Measurements from ENCODE around the gene SEMG1. TPM values are rescaled to one million over a fixed set of nuclear protein-coding genes. Genes with fewer than 3 reads are reported as not detected.

SEMG1 gene
- total RNA-seq, 4 donors from 2014 or later = not detected

GRCh38 chr20:45226287-45226686, 19.5 kb downstream of the SEMG1 start:
- Histone ChIP-seq H3K9me3 (no peaks in the 10 kb centered on the region), H3K36me3 (no peaks in the 10 kb centered on the region), H3K27ac (replicated peaks in 1 of 4) (no peak overlapping the region), H3K27me3 (peaks cover 0 to 42% (median 0%) of the 10 kb centered on the region in 4 donors), H3K4me1 (no peaks in the 10 kb centered on the region), H3K4me3 (no peak overlapping the region)
- no peak for DNase-seq (ENCODE audit: extremely low spot score)
- 83% methylated on average over 1 of the region's 1 CpG for WGBS
- intact Hi-C loops (cut with DNase I) = no loop called here
- no peak for TF ChIP-seq EP300 (IDR thresholded peaks at IDR 0.05)

DNA sequence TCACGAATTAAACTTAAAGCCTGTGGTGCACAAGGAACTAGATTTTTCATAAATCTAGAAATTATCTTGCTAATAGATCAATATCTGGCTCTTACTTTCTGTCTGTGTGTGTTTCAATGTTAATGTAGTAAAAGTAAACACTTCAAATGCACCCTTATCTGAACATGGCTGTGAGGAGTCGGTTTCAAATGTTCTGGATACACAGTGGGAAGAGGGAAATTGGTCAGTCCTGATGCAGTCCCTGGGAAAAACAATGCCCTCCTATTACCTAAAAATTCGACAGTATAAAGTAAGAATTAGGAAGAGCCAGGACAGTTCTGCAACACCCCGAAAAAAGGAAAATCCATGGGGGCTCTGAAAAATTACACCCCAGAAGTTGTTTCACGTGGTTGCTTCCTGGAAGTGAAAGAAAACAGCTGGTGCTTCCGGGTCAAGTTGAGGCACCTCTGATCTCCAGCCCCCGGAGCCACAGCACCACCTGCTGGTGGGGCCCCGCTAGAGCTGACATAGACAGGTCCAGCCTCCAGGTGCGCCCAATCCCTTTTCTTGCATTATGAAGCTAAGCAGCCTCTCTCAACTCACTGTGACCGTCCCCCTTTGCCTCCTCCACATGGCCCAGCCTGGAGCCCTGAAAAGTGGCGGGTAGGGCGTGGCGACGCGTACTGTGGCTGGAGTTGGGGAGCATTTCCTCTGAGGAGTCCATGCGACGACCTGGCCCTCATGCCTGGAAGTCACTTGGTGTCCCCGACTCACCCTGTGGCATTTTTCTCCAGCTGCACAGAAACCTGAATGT, 22.6 kb downstream of the SEMG1 start:
- Histone ChIP-seq H3K27ac (replicated peaks in 1 of 4) (no peak overlapping the region), H3K9me3 (peaks cover 0 to 8% (median 4%) of the 10 kb centered on the region in 4 donors), H3K27me3 (peaks cover 0 to 28% (median 0%) of the 10 kb centered on the region in 4 donors), H3K4me1 (no peaks in the 10 kb centered on the region), H3K4me3 (no peak overlapping the region), H3K36me3 (no peaks in the 10 kb centered on the region)
- WGBS = 74% methylated on average over 16 of the region's 18 CpGs
- TF ChIP-seq, protein P1, sequence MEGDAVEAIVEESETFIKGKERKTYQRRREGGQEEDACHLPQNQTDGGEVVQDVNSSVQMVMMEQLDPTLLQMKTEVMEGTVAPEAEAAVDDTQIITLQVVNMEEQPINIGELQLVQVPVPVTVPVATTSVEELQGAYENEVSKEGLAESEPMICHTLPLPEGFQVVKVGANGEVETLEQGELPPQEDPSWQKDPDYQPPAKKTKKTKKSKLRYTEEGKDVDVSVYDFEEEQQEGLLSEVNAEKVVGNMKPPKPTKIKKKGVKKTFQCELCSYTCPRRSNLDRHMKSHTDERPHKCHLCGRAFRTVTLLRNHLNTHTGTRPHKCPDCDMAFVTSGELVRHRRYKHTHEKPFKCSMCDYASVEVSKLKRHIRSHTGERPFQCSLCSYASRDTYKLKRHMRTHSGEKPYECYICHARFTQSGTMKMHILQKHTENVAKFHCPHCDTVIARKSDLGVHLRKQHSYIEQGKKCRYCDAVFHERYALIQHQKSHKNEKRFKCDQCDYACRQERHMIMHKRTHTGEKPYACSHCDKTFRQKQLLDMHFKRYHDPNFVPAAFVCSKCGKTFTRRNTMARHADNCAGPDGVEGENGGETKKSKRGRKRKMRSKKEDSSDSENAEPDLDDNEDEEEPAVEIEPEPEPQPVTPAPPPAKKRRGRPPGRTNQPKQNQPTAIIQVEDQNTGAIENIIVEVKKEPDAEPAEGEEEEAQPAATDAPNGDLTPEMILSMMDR (IDR thresholded peaks at IDR 0.05) = peak in 1 of 3 experiments; percentile 10
- TF ChIP-seq POLR2A (IDR thresholded peaks at IDR 0.05; ENCODE audit: low read depth) (no peak), POLR2AphosphoS5 (IDR thresholded peaks at IDR 0.05) (no peak), EP300 (IDR thresholded peaks at IDR 0.05) (no peak)
- no peak for DNase-seq (ENCODE audit: extremely low spot score)
- intact Hi-C loops (cut with DNase I) = no loop called here

GRCh38 chr20:45230631-45231030, 23.8 kb downstream of the SEMG1 start:
- TF ChIP-seq POLR2AphosphoS5 (IDR thresholded peaks at IDR 0.05) = no peak
- TF ChIP-seq EP300 (IDR thresholded peaks at IDR 0.05) = no peak
- no peak for TF ChIP-seq POLR2A (IDR thresholded peaks at IDR 0.05; ENCODE audit: low read depth)
- TF ChIP-seq, protein P1 (IDR thresholded peaks at IDR 0.05) = no peak

GRCh38 chr20:45235995-45236394, 29.2 kb downstream of the SEMG1 start:
- TF ChIP-seq POLR2AphosphoS5 (IDR thresholded peaks at IDR 0.05) (no peak), POLR2A (IDR thresholded peaks at IDR 0.05; ENCODE audit: low read depth) (no peak), EP300 (IDR thresholded peaks at IDR 0.05) (no peak)
- TF ChIP-seq, protein P1 (IDR thresholded peaks at IDR 0.05) = no peak
- H3K27me3 ChIP-seq = peaks cover 0 to 38% (median 0%) of the 10 kb centered on the region in 4 donors
- peaks cover 0 to 26% (median 12%) of the 10 kb centered on the region in 4 donors for H3K9me3 ChIP-seq
- H3K4me3 ChIP-seq = no peak overlapping the region
- H3K36me3 ChIP-seq = no peaks in the 10 kb centered on the region
- no peak overlapping the region for H3K27ac ChIP-seq (replicated peaks in 1 of 4)
- intact Hi-C loops (cut with DNase I) = no loop called here
- DNase-seq (ENCODE audit: extremely low spot score) = no peak
- WGBS = 93% methylated on average over 3 of the region's 4 CpGs
- no peaks in the 10 kb centered on the region for H3K4me1 ChIP-seq

More at GRCh38 chr20:45230631-45231030, 23.8 kb downstream of the SEMG1 start:
- no peak for DNase-seq (ENCODE audit: extremely low spot score)
- 47% methylated on average over 9 of the region's 9 CpGs for WGBS
- H3K36me3 ChIP-seq = no peaks in the 10 kb centered on the region
- H3K4me3 ChIP-seq = no peak overlapping the region
- peaks cover 0 to 19% (median 12%) of the 10 kb centered on the region in 4 donors for H3K9me3 ChIP-seq
- H3K27ac ChIP-seq (replicated peaks in 1 of 4) = no peak overlapping the region
- H3K4me1 ChIP-seq = no peaks in the 10 kb centered on the region
- intact Hi-C loops (cut with DNase I) = no loop called here
- H3K27me3 ChIP-seq = peaks cover 0 to 33% (median 0%) of the 10 kb centered on the region in 4 donors

- Histone ChIP-seq H3K4me3 (no peak overlapping the region), H3K9me3 (peaks cover 0 to 26% (median 12%) of the 10 kb centered on the region in 4 donors), H3K27me3 (peaks cover 0 to 31% (median 0%) of the 10 kb centered on the region in 4 donors), H3K4me1 (no peaks in the 10 kb centered on the region), H3K36me3 (no peaks in the 10 kb centered on the region), H3K27ac (replicated peaks in 1 of 4) (no peak overlapping the region)
- intact Hi-C loops (cut with DNase I) = no loop called here
- no peak for DNase-seq (ENCODE audit: extremely low spot score)
- TF ChIP-seq, protein P1 (IDR thresholded peaks at IDR 0.05) = no peak
- TF ChIP-seq POLR2AphosphoS5 (IDR thresholded peaks at IDR 0.05) = no peak
- 86% methylated on average over 2 of the region's 2 CpGs for WGBS
Observed at GRCh38 chr20:45238139-45238538, 31.3 kb downstream of the SEMG1 start.
